Stimulated activated CD8-positive, alpha-beta memory T cell treated with anti-CD3 and anti-CD28 coated beads, Interleukin-2, amount 100 ng/mL, for 1 hour (primary cell): ENCODE results near the gene KRTAP4-16.
"Not testable (repeated sequence)": the region's sequence is repeated elsewhere in the genome, so short reads cannot be mapped to it uniquely, and the experiment has no call there.

Experiments
- DNase-seq, 2 donors: peaks; one replicate each; pipeline ENCODE4 v3.0.0-alpha.2; 2020; ENCODE audit warnings: low read depth in 2 of 2

The KRTAP4-16 gene

DNA sequence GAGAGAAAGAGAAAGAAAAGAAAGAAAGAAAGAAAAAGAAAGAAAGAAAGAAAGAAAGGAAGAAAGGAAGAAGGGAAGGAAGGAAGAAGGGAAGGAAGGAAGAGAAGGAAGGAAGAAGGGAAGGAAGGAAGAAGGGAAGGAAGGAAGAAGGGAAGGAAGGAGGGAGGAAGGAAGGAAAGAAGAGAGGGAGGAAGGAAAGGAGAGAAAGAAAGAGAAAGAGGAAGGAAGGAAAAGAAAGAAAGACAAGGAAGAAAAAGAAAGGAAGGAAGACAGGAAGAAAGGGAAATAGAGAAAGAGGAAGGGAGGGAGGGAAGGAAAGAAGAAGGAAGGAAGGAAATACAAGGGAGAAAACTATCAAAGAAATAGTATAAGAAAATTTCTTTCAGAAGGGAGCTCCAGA lies 25.2 kb downstream of the KRTAP4-16 start:
- DNase-seq = no peak

DNA sequence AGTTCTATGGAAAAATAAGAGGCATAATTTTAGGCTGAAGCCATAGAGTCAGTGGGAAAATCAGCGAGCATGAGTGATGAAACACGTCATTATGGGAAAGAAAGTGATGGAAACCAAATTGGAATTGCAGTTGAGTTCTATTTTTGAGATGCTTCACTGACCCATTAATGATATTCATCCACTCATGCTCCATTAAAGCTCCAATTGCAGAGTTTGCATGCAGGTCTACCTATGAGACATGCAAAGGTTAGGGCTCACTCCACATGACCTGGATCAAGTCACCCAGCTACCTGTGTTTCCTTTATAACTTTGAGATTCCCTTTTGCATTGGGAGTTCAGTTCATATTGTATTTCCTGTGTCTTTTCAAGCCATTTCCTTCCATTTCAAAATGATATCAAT lies 28.3 kb downstream of the KRTAP4-16 start:
- DNase-seq = no peak

DNA sequence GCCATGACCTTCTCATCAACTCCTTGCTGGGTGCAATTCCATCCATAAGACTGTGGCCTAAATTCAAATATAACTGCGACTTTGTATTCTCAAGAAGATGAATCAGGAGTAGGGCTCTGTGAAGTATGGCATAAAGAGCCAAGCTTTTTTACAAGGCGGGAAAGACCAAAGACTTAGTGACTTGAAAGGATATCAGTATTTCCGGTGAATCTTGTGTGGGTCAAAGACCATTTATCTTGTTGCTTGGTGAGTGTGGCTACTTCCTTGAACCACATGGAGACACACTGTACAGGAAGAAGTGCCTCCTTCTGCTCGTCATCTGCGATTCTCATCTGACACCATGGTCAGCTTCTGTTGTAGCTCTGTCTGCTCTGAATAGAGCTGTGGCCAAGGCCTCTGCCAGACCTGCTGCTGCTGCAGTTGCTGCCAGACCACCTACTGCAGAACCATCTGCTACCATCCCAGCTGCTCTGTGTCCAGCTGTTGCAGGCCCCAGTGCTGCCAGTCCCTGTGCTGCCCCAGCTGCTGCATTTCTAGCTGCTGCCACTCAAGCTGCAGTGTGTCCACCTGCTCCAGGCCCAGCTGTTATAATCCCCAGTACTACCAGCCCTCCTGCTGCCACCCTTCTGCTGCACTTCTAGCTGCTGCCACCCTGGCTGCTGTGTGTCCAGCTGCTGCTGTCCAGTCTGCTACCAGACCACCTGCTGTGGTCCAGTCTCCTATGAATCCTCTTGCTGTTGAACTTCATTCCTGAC lies 30.2 kb downstream of the KRTAP4-16 start:
- no peak for DNase-seq

DNA sequence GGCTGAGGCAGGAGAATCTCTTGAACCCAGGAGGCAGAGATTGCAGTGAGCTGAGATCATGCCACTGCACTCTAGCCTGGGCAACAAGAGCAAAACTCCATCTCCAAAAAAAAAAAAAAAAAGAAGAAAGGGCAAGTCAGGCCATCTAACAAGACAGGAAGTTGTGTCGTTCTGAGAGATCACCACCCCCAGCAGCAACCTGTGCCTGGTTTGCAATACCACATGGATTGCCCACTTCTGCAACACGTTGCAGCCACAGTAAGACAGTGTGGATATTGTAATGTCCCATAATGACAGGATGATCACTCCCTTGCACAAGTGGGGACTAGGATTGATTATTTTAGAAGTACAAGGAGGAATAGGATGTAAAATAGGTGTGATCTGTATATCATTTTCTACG lies 33.0 kb downstream of the KRTAP4-16 start:
- no peak for DNase-seq

DNA sequence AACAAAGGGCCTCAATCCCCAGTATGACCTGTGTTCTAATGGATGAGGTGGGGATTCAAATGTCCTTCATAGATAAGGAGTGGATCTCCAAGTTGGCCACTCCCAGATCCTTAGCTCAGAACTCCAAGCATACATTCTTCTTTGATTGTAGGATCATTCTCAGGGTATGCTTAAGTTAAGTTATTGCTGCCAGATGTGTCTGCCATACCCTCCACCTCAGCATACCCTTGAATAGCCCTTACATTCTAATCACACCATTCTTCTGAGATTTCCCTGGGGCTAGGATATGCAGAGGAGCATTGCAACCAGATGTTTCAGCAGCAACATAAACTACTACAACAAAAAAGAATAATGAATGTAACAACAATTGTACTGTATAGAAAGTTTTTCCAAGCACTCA lies 34.7 kb downstream of the KRTAP4-16 start:
- no peak for DNase-seq

DNA sequence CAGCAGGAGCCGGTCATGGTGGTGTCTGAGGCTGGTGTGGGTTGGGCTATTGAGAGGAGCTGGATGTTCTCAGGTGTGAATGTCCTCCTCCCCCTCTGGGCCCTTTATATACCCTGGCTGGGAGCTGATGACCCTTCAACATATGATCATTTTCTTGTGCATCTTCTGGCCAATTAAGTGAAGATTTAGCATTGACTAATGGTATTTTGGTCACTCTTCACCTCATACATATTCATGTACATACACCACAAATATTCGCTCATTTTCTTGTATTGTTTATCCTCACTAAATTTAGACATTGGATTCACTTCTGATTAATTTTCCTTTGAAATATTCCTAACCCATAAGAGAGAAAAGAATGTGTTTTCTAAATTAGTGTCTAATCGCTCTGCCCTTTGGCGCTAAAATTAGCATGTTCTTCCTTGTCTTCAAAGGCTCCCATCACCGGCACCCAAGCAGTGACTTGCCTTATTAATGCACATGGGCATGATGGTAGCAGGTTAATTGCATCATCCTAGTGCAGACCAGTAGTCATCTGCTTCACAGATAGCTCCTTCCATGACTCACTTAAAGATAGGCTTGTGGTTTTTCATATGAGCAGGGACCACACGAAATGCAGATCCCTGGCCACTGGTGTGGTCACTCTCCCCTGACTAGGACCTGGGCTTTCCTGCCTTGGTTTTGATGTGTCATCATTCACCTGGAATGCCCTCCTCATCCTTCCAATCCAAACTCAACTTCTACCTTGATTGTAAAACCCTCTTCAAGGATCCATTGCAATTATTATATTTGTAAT lies 36.0 kb downstream of the KRTAP4-16 start, which contains the start of gene KRTAP2-4:
Gene KRTAP2-4, minus strand, starts transcription at position 51 of the 796 bp plus-strand sequence. Its CDS starts 34 bp downstream, at position 17.
- no peak for DNase-seq

DNA sequence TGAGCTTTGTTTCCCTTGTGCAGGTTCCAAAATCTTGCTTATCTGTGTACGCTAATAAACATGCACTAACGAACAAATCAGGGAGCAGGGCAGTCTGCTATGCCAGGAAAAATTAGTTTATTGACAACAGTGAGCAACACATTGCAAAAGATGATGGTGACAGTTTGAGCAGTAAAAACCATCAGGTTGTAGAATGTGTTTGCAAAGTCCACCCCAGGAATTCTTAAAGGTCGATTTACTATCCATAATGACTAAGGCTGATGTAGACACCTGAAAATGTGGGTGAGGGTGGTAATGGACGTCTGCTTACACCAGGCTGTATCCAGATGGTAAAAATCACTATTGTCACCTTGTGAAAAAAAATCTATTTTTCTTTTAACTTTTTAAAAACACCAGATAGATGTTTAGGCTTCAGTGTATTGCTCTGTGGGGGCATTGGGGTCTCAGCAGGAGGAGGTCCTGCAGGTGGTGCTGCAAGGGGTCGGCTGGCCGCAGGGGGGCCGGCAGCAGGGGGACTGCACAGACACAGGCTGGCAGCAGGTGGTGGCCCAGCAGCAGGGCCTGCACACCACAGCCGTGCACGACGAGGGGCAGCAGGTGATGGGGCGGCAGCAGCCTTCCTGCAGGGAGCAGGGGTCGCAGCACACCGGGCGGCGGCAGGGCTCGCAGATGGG lies 36.9 kb downstream of the KRTAP4-16 start:
- DNase-seq = not testable (repeated sequence)

DNA sequence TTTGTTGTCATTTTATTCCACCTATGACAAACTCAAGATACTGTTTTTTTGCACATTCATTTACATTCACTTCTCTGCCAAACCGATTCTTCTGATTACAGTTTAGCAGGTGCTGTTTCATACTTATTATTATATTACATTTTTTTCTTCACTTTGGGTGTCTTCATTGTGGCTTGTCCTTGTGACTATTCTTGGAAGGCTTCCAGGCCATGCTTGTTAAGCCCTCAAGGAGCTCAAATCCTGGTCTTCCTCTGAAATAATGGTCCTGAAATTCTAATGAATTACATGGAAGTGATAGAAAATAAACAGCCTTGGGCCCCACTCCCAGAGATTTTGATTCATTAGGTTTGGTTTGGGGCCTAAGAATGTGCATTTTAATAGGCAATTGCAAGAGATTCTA lies 37.7 kb downstream of the KRTAP4-16 start:
- no peak for DNase-seq

DNA sequence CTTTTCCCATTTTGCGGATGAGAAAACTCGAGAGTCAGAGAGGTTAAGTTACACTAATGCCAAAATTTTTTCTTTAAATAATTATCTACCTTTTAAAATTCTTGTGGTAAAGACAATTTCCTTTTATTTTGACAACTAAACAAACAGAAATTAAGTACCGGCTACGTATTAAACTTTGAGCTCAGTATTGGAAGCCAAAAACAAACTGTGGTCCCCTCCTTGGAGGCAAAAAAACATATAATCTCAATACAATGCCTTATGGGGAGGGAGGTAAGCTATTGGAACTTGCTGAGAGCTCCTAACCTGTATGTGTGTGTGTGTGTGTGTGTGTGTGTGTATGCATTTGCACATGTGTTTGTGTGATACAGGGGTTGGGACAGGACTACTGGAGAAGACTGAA lies 38.6 kb downstream of the KRTAP4-16 start:
- DNase-seq = no peak

DNA sequence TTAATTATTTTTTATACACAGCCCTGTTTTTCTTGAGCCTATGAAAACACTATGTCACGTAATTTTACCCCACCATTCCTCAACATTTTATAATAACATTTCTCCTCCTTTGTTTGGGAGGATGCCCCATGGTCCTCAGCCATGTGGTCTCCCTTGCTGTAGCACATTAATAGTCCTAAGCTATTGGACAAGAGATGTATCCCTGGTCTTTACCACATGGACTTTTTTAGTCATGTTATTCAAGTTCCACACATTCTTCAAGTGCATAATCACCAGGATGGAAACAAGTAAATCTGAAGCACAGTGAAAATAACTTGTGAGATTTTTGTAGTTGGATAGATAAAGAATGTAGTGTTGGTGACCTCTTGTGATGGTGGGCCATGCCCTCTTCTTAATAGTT lies 40.0 kb downstream of the KRTAP4-16 start:
- no peak for DNase-seq

DNA sequence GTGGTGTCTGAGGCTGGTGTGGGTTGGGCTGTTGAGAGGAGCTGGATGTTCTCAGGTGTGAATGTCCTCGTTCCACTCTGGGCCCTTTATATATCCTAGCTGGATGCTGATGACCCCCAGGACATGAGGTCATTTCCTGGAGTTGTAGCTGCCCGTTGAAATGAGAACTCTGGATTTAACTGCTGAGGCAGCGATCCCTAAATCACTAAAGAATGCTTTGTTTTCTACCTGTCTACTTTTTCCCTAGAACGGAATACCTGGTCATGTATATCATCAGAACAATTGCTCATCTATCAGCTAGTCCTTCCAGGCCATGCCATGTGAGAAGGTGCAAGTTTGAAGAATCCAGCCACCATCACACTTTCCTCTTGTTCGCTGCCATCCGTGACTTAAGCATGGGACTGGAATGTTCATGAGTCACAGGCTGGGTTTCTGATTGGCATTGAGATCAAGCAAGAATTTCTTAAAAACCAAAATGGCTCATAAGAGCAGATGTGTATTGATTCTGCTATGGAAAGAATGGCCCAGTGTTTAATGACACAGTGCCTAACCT lies 41.9 kb downstream of the KRTAP4-16 start, which contains the start of gene KRTAP2-3:
Gene KRTAP2-3, minus strand, starts transcription at position 63 of the 553 bp plus-strand sequence. CDS start 64 bp downstream, outside the sequence.
- DNase-seq = no peak

DNA sequence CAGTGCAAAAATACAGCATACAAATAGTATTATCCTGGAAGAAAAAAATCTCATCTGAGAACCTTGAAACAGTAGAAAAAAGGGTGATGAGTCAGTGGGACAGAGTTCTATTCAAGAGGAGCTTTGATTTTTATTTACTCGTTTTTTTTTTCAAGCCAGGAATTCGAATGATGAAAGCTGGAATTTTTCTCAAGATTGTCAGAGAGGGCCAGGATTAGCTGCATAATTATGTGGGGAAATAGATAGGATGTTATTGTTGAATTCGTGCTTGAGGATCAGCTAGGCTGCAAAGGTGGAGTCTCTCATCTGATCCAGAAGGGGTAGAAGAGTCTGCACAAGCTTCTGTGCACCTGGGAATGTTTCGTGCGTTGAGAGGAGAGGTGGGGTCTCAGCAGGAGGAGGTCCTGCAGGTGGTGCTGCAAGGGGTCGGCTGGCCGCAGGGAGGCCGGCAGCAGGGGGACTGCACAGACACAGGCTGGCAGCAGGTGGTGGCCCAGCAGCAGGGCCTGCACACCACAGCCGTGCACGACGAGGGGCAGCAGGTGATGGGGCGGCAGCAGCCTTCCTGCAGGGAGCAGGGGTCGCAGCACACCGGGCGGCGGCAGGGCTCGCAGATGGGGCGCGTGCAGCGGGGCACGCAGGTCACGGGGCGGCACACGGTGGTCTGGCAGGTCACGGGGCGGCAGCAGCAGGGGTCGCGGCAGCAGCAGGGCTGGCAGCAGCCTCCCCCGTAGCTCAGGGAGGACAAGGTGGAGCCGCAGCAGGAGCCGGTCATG lies 42.5 kb downstream of the KRTAP4-16 start:
- not testable (repeated sequence) for DNase-seq

DNA sequence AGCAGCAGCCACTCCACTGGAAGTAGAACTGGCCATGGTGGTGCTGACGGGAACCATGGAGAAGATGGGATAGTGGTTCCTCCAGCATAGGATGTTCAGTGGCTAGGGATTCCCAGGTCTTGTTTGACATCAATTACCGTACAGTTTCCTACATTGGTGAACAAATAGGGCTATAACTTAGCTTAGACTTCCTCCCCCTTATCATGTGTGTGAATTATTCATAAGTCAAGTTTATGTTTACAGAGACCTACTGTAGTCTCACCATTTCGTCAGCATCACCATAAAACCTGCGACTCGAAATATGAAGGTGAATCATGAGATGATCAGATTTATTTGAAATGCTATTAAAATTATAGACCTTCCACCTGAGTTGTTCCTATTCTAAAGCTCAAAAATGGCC lies 43.3 kb downstream of the KRTAP4-16 start:
- DNase-seq = no peak

DNA sequence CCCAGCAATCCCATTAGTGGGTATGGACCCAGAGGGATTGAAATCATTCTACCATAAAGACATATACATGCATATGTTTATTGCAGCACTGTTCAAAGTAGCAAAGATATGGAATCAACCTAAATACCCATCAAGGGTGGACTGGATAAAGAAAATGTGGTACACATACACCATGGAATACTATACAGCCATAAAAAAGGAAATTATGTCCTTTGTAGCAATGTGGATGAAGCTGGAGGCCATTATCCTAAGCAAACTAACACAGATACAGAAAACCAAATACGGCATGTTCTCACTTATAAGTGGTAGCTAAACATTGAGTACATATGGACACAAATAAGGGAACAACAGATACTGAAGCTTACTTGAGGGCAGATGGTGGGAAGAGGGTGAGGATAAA lies 44.5 kb downstream of the KRTAP4-16 start:
- DNase-seq = no peak

DNA sequence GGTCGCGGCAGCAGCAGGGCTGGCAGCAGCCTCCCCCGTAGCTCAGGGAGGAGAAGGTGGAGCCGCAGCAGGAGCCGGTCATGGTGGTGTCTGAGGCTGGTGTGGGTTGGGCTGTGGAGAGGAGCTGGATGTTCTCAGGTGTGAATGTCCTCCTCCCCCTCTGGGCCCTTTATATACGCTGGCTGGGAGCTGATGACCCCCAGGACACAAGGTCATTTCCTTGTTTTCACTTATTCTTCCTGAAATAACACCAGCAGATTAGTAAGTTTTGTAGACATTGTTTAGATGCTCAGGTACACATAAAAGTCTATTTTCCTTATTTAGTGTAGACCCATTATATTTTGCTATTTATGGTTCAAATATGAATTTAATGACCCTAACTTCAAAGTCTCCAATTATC lies 46.9 kb downstream of the KRTAP4-16 start, which contains the start of gene KRTAP2-2:
Gene KRTAP2-2, minus strand, starts transcription at position 101 of the 400 bp plus-strand sequence. Its CDS starts 19 bp downstream, at position 82.
- not testable (repeated sequence) for DNase-seq

DNA sequence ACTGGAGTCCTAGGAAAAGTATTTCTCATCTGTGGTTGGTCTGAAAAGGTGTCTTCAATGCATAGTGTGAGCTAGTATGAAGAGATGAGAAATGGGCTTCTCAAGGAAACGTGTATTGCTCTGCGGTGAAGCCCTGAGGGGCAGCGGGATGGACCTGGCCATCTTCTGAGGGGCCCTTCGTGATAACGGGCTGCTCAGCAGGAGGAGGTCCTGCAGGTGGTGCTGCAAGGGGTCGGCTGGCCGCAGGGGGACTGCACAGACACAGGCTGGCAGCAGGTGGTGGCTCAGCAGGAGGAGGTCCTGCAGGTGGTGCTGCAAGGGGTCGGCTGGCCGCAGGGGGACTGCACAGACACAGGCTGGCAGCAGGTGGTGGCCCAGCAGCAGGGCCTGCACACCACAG lies 47.5 kb downstream of the KRTAP4-16 start:
- DNase-seq = not testable (repeated sequence)

DNA sequence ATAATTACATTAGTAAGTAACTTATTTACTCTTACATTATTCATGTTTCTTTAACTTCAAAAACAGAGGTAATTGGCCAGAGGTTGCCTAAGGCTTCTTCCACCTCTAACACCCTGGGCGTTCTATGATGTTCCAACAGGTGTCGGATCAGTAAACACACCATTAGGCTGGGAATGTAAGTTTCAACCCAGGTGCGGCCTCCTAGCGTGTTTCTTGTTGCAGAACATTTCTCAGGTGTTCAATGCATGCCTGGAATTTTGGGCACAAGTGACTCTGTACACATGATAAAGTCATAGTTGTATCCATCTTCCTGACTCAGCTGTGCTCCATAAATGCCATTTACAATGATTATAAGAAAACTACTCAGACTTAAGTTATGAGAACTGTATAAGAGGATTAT lies 48.0 kb downstream of the KRTAP4-16 start:
- DNase-seq = no peak

DNA sequence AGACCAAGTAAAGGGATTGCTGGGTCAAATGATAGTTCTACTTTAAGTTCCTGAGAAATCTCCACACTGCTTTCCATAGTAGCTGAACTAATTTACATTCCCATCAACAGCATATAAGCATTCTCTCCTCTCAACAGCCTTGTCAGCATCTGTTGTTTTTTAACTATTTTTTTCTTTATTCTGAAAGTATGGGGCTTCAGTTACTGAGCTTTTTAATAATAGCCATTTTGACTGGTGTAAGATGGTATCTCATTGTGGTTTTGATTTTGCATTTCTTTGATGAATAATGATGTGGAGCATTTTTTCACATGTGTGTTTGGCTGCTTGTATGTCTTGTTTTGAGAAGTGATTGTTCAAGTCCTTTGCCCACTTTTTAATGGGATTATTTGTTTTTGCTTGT lies 49.4 kb downstream of the KRTAP4-16 start:
- no peak for DNase-seq
